Measurements from ENCODE around the gene PPP1R18. TPM values are rescaled to one million over a fixed set of nuclear protein-coding genes. Genes with fewer than 3 reads are reported as not detected.
A peak's percentile ranks its signal among the peaks of the same experiment; 100 is the strongest.

Gene PPP1R18
- 10 to 100 TPM; 23.1 to 60.8 (median 34.5) TPM for total RNA-seq

GRCh38 chr6:30686009-30686907 is at the start of gene PPP1R18:
PPP1R18 (minus strand) TSS chr6:30686645; CDS start chr6:30686018, 627 bp downstream.
- H3K4me1 ChIP-seq (replicated peaks in 1 of 2), result peaks cover 64 to 65% of the 10 kb centered on the region in 2 donors
- 0 to 35% (median 0%) methylated on average over 1 to 8 of the region's 41 CpGs; no CpG with 5 or more reads in 4 of the 10 experiments for WGBS, 10 experiments
- H3K27ac ChIP-seq, result peak within 1 kb of the TSS; percentile 88 to 94
- in situ Hi-C loops (cut with MboI; ENCODE audit: low pct_unique_long_range_greater_than_20kb in 2 of 9, low sequenced_read_pairs in 9 of 9, unreplicated experiment in 9 of 9), result no loop called here
- H3K4me3 ChIP-seq, result peak within 1 kb of the TSS; percentile 72 to 95 (median 78)
- ATAC-seq (replicated peaks in 6 of 8), result peak; percentile 3 to 23 (median 12)

GRCh38 chr6:30735668-30736314 is 49.3 kb upstream of the PPP1R18 start:
- 86 to 100% (median 96%) methylated on average over 2 to 8 of the region's 8 CpGs for WGBS, 10 experiments
- H3K4me1 ChIP-seq (replicated peaks in 1 of 2), result peaks cover 3% of the 10 kb centered on the region in 2 donors
- no peak overlapping the region for H3K27ac ChIP-seq
- no peak overlapping the region for H3K4me3 ChIP-seq
- in situ Hi-C loops (cut with MboI; ENCODE audit: low pct_unique_long_range_greater_than_20kb in 2 of 9, low sequenced_read_pairs in 9 of 9, unreplicated experiment in 9 of 9), result loop anchor here in 2 of 9 experiments (25.0 kb wide), 1 partner anchor 352 kb away; no protein-coding TSS in a partner anchor
- ATAC-seq (replicated peaks in 6 of 8), result no peak

- Histone ChIP-seq H3K4me1 (replicated peaks in 1 of 2) (peaks cover 9 to 11% of the 10 kb centered on the region in 2 donors), H3K27ac (no peak overlapping the region), H3K4me3 (no peak overlapping the region)
- in situ Hi-C loops (cut with MboI; ENCODE audit: low pct_unique_long_range_greater_than_20kb in 2 of 9, low sequenced_read_pairs in 9 of 9, unreplicated experiment in 9 of 9), result loop anchor here in 2 of 9 experiments (25.0 kb wide), 1 partner anchor 355 kb away; no protein-coding TSS in a partner anchor
- WGBS, 10 experiments, result 71 to 100% (median 92%) methylated on average over 1 to 10 of the region's 12 CpGs; no CpG with 5 or more reads in 2 of the 10 experiments
- no peak for ATAC-seq (replicated peaks in 6 of 8)
Observed at GRCh38 chr6:30732237-30732943, 45.9 kb upstream of the PPP1R18 start.

- WGBS, 10 experiments, result 39 to 100% (median 80%) methylated on average over 1 to 10 of the region's 30 CpGs; no CpG with 5 or more reads in 1 of the 10 experiments
- peak; percentile 2 to 95 (median 92) for ATAC-seq (replicated peaks in 6 of 8)
- Histone ChIP-seq H3K4me3 (peak overlapping the region in 1 of 5 donors; percentile 3), H3K27ac (peak overlapping the region; percentile 50 to 71), H3K4me1 (replicated peaks in 1 of 2) (peaks cover 9 to 11% of the 10 kb centered on the region in 2 donors)
- in situ Hi-C loops (cut with MboI; ENCODE audit: low pct_unique_long_range_greater_than_20kb in 2 of 9, low sequenced_read_pairs in 9 of 9, unreplicated experiment in 9 of 9), result loop anchor here in 2 of 9 experiments (25.0 kb wide), 1 partner anchor 356 kb away; no protein-coding TSS in a partner anchor
Observed at GRCh38 chr6:30730601-30731435, 44.4 kb upstream of the PPP1R18 start.

- WGBS, 10 experiments, result 20 to 83% (median 62%) methylated on average over 2 to 7 of the region's 7 CpGs; no CpG with 5 or more reads in 4 of the 10 experiments
- Histone ChIP-seq H3K27ac (no peak overlapping the region), H3K4me3 (no peak overlapping the region), H3K4me1 (replicated peaks in 1 of 2) (peaks cover 9 to 13% of the 10 kb centered on the region in 2 donors)
- in situ Hi-C loops (cut with MboI; ENCODE audit: low pct_unique_long_range_greater_than_20kb in 2 of 9, low sequenced_read_pairs in 9 of 9, unreplicated experiment in 9 of 9), result loop anchor here in 2 of 9 experiments (25.0 kb wide), 1 partner anchor 359 kb away; no protein-coding TSS in a partner anchor
- ATAC-seq (replicated peaks in 6 of 8), result peak in 3 of 8 experiments; percentile 22 to 32 (median 23)
Observed at GRCh38 chr6:30727920-30728553, 41.6 kb upstream of the PPP1R18 start.

GRCh38 chr6:30726506-30727413 is 40.3 kb upstream of the PPP1R18 start:
- Histone ChIP-seq H3K4me3 (no peak overlapping the region), H3K4me1 (replicated peaks in 1 of 2) (peaks cover 16 to 19% of the 10 kb centered on the region in 2 donors), H3K27ac (no peak overlapping the region)
- ATAC-seq (replicated peaks in 6 of 8), result no peak
- in situ Hi-C loops (cut with MboI; ENCODE audit: low pct_unique_long_range_greater_than_20kb in 2 of 9, low sequenced_read_pairs in 9 of 9, unreplicated experiment in 9 of 9), result loop anchor here in 2 of 9 experiments (25.0 kb wide), 1 partner anchor 361 kb away; no protein-coding TSS in a partner anchor
- WGBS, 10 experiments, result 80 to 100% (median 96%) methylated on average over 1 to 4 of the region's 11 CpGs; no CpG with 5 or more reads in 3 of the 10 experiments

- no peak overlapping the region for H3K4me3 ChIP-seq
- WGBS, 10 experiments, result 0 to 100% (median 86%) methylated on average over 1 to 2 of the region's 3 CpGs; no CpG with 5 or more reads in 5 of the 10 experiments
- in situ Hi-C loops (cut with MboI; ENCODE audit: low pct_unique_long_range_greater_than_20kb in 2 of 9, low sequenced_read_pairs in 9 of 9, unreplicated experiment in 9 of 9), result loop anchor here in 2 of 9 experiments (25.0 kb wide), 1 partner anchor 361 kb away; no protein-coding TSS in a partner anchor
- H3K27ac ChIP-seq, result peak overlapping the region in 1 of 2 donors; percentile 44
- H3K4me1 ChIP-seq (replicated peaks in 1 of 2), result peaks cover 15 to 17% of the 10 kb centered on the region in 2 donors
- ATAC-seq (replicated peaks in 6 of 8), result peak in 2 of 8 experiments; percentile 1 to 2
Observed at GRCh38 chr6:30725713-30726505, 39.5 kb upstream of the PPP1R18 start.

GRCh38 chr6:30724906-30725667 is 38.6 kb upstream of the PPP1R18 start:
- WGBS, 10 experiments, result 17 to 95% (median 52%) methylated on average over 2 to 5 of the region's 6 CpGs; no CpG with 5 or more reads in 1 of the 10 experiments

More at GRCh38 chr6:30724906-30725667, 38.6 kb upstream of the PPP1R18 start:
- Histone ChIP-seq H3K27ac (no peak overlapping the region), H3K4me1 (replicated peaks in 1 of 2) (peaks cover 6 to 11% of the 10 kb centered on the region in 2 donors), H3K4me3 (no peak overlapping the region)
- in situ Hi-C loops (cut with MboI; ENCODE audit: low pct_unique_long_range_greater_than_20kb in 2 of 9, low sequenced_read_pairs in 9 of 9, unreplicated experiment in 9 of 9), result loop anchor here in 2 of 9 experiments (5.0 to 25.0 kb wide), 2 partner anchors 48 to 362 kb away; no protein-coding TSS in a partner anchor
- ATAC-seq (replicated peaks in 6 of 8), result no peak
